ENCODE data around the gene SLC24A3. TPM values are rescaled to one million over a fixed set of nuclear protein-coding genes. Genes with fewer than 3 reads are reported as not detected.

SLC24A3 gene
- total and polyA plus RNA-seq, 2 experiments from 2014 or later = 0.48 to 1.7 TPM

DNA sequence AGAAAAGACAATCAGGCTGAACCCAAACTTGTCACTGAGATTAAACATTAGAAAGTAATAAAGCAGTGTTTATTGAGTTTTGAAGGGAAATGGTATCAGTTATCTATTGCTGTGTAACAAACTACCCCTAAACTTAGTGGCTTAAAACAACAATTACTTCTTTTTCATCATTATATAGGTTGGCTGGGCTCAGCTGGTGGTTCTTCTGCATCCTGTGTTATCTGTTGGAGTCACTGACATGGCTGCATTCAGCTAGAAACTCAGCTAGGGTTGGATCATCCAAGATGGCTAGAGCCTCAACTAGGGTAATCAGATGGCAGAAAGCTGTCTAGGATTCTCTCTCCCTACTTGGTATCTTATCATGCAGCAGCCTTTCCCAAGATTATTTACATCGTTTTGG is 533.1 kb downstream of the SLC24A3 start:
- H3K4me2 ChIP-seq = no peak overlapping the region
- WGBS (ENCODE audit: low lambda C conversion rate, missing lambda C conversion rate) = 89% methylated on average over 1 of the region's 1 CpG
- H3K79me2 ChIP-seq = no peaks in the 10 kb centered on the region
- H3K9me2 ChIP-seq (replicated peaks; ENCODE audit: insufficient read depth) = no peaks in the 10 kb centered on the region
- DNase-seq (ENCODE audit: low spot score) = no peak
- H3K36me3 ChIP-seq (replicated peaks; ENCODE audit: insufficient read depth, low read depth) = no peaks in the 10 kb centered on the region
- H3K27ac ChIP-seq = no peak overlapping the region
- H3K4me3 ChIP-seq = no peak overlapping the region
- no peaks in the 10 kb centered on the region for H3K27me3 ChIP-seq
- peaks cover 6% of the 10 kb centered on the region for H3K4me1 ChIP-seq (ENCODE audit: insufficient read depth)
- H3K9me3 ChIP-seq (ENCODE audit: low read depth) = no peaks in the 10 kb centered on the region
- no peak overlapping the region for H2AFZ ChIP-seq
- TF ChIP-seq, protein P1, sequence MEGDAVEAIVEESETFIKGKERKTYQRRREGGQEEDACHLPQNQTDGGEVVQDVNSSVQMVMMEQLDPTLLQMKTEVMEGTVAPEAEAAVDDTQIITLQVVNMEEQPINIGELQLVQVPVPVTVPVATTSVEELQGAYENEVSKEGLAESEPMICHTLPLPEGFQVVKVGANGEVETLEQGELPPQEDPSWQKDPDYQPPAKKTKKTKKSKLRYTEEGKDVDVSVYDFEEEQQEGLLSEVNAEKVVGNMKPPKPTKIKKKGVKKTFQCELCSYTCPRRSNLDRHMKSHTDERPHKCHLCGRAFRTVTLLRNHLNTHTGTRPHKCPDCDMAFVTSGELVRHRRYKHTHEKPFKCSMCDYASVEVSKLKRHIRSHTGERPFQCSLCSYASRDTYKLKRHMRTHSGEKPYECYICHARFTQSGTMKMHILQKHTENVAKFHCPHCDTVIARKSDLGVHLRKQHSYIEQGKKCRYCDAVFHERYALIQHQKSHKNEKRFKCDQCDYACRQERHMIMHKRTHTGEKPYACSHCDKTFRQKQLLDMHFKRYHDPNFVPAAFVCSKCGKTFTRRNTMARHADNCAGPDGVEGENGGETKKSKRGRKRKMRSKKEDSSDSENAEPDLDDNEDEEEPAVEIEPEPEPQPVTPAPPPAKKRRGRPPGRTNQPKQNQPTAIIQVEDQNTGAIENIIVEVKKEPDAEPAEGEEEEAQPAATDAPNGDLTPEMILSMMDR (IDR thresholded peaks at IDR 0.05; ENCODE audit: poor library complexity) = no peak
- TF ChIP-seq EZH2 (IDR thresholded peaks at IDR 0.05; ENCODE audit: borderline replicate concordance) (no peak), EZH2phosphoT487 (IDR thresholded peaks at IDR 0.05; ENCODE audit: low read depth, severe bottlenecking, unreplicated experiment) (no peak)
- no peaks in the 10 kb centered on the region for H4K20me1 ChIP-seq (ENCODE audit: insufficient read depth, poor library complexity, severe bottlenecking)

DNA sequence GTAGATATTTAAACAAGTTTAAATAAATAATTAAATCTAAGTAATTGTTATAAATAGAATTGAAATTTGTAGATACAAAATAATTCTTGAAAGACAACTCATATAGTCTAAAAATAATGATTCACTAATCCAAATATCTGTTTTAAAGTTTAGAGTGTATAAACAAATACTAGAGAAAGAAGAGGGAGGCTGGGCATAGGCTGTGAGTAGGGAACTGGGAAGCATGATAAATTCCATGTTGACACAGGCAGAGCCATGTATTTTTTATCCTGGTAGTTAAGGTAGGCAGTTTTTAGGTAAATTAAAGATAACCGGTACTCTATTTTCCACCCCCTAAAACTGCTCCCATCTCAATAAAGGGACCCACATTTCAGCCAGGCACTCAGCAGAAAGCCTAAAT is 534.0 kb downstream of the SLC24A3 start:
- H3K36me3 ChIP-seq (replicated peaks; ENCODE audit: insufficient read depth, low read depth) = no peaks in the 10 kb centered on the region
- H3K9me2 ChIP-seq (replicated peaks; ENCODE audit: insufficient read depth) = no peaks in the 10 kb centered on the region
- no peaks in the 10 kb centered on the region for H4K20me1 ChIP-seq (ENCODE audit: insufficient read depth, poor library complexity, severe bottlenecking)
- H3K4me2 ChIP-seq = no peak overlapping the region
- DNase-seq (ENCODE audit: low spot score) = no peak
- no peaks in the 10 kb centered on the region for H3K79me2 ChIP-seq
- no peaks in the 10 kb centered on the region for H3K9me3 ChIP-seq (ENCODE audit: low read depth)
- TF ChIP-seq EZH2 (IDR thresholded peaks at IDR 0.05; ENCODE audit: borderline replicate concordance) (no peak), EZH2phosphoT487 (IDR thresholded peaks at IDR 0.05; ENCODE audit: low read depth, severe bottlenecking, unreplicated experiment) (no peak)
- TF ChIP-seq, protein P1 (IDR thresholded peaks at IDR 0.05; ENCODE audit: poor library complexity) = no peak
- peaks cover 8% of the 10 kb centered on the region for H3K4me1 ChIP-seq (ENCODE audit: insufficient read depth)
- 100% methylated on average over 1 of the region's 1 CpG for WGBS (ENCODE audit: low lambda C conversion rate, missing lambda C conversion rate)
- no peak overlapping the region for H3K27ac ChIP-seq
- H3K4me3 ChIP-seq = no peak overlapping the region
- H2AFZ ChIP-seq = no peak overlapping the region
- no peaks in the 10 kb centered on the region for H3K27me3 ChIP-seq

DNA sequence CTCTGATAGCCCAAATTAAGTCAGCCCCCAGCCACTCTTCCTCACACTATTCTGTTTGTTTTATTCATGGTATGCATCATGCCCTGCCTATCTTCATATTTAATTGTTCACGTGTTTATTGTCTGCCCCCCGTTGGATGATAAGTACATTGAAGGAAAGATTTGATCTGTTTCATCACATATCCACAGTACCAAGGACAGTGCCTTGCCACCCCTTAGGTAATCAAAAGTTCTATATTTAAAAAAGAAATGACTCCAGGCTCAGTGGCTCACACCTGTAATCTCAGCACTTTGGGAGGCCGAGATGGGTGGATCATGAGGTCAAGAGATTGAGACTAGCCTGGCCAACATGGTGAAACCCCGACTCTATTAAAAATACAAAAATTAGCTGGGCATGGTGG is 535.5 kb downstream of the SLC24A3 start:
- H4K20me1 ChIP-seq (ENCODE audit: insufficient read depth, poor library complexity, severe bottlenecking) = no peaks in the 10 kb centered on the region
- no peaks in the 10 kb centered on the region for H3K36me3 ChIP-seq (replicated peaks; ENCODE audit: insufficient read depth, low read depth)

More for the DNA sequence above, 535.5 kb downstream of the SLC24A3 start:
- Histone ChIP-seq H2AFZ (no peak overlapping the region), H3K27ac (no peak overlapping the region), H3K4me1 (ENCODE audit: insufficient read depth) (peaks cover 8% of the 10 kb centered on the region), H3K9me2 (replicated peaks; ENCODE audit: insufficient read depth) (no peaks in the 10 kb centered on the region), H3K4me2 (no peak overlapping the region), H3K9me3 (ENCODE audit: low read depth) (no peaks in the 10 kb centered on the region), H3K79me2 (no peaks in the 10 kb centered on the region), H3K4me3 (no peak overlapping the region), H3K27me3 (no peaks in the 10 kb centered on the region)
- 89% methylated on average over 4 of the region's 4 CpGs for WGBS (ENCODE audit: low lambda C conversion rate, missing lambda C conversion rate)
- DNase-seq (ENCODE audit: low spot score) = no peak
- TF ChIP-seq EZH2phosphoT487 (IDR thresholded peaks at IDR 0.05; ENCODE audit: low read depth, severe bottlenecking, unreplicated experiment) = no peak
- TF ChIP-seq EZH2 (IDR thresholded peaks at IDR 0.05; ENCODE audit: borderline replicate concordance) = no peak
- TF ChIP-seq, protein P1 (IDR thresholded peaks at IDR 0.05; ENCODE audit: poor library complexity) = no peak
